Caki2 (cell line): ENCODE measurements around the gene GLCCI1. TPM values are rescaled to one million over a fixed set of nuclear protein-coding genes. Genes with fewer than 3 reads are reported as not detected.
"Not testable (repeated sequence)": the region's sequence is repeated elsewhere in the genome, so short reads cannot be mapped to it uniquely, and the experiment has no call there.

ENCODE experiments used
- DNase-seq: peaks from one replicate; pipeline ENCODE4 v3.0.0-alpha.2; 2015; ENCODE audit warnings: low read depth
- in situ Hi-C: cut with HindIII; loops from 2 replicates; pipeline ENCODE4 v1.10.0; 2016; ENCODE audit warnings: low sequenced_read_pairs, low pct_unique_long_range_greater_than_20kb, mixed read lengths
- total RNA-seq: library from RNA; depleted of rRNA; stranded (reverse); fragments of >200 nt; shearing (Covaris generic); gene quantifications from 2 replicates; pipeline ENCODE4 v1.2.3, GENCODE V29; 2014; ENCODE audit warnings: low replicate concordance

The GLCCI1 gene
- total RNA-seq, 1 experiment from 2014 or later = 11.7 TPM

- no peak for DNase-seq
- in situ Hi-C loops = no loop called here
These were observed 50.4 kb downstream of the GLCCI1 start for GRCh38 chr7:8018961-8019360.

DNA sequence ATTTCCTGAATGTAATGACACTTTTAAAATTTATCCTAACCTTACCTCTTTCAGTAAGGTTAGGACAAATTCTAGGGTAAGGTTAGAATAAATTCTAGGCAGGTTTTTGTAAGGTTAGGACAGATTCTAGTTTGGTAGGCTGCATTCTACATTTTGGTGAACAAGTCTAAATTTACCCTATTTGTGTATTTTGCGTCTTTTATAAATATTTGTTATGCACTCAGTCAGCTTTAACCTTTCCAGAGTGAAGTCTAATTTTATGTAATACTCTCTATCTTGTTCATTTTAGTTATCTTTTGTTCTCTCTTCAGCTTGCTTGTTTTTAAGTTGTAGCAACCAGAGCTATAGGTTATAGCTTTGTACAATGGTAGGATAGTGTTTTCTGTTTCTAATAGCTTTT lies 54.0 kb downstream of the GLCCI1 start:
- DNase-seq = no peak
- in situ Hi-C loops = no loop called here

- in situ Hi-C loops = no loop called here
These were observed 66.6 kb downstream of the GLCCI1 start for GRCh38 chr7:8035192-8035591.

DNA sequence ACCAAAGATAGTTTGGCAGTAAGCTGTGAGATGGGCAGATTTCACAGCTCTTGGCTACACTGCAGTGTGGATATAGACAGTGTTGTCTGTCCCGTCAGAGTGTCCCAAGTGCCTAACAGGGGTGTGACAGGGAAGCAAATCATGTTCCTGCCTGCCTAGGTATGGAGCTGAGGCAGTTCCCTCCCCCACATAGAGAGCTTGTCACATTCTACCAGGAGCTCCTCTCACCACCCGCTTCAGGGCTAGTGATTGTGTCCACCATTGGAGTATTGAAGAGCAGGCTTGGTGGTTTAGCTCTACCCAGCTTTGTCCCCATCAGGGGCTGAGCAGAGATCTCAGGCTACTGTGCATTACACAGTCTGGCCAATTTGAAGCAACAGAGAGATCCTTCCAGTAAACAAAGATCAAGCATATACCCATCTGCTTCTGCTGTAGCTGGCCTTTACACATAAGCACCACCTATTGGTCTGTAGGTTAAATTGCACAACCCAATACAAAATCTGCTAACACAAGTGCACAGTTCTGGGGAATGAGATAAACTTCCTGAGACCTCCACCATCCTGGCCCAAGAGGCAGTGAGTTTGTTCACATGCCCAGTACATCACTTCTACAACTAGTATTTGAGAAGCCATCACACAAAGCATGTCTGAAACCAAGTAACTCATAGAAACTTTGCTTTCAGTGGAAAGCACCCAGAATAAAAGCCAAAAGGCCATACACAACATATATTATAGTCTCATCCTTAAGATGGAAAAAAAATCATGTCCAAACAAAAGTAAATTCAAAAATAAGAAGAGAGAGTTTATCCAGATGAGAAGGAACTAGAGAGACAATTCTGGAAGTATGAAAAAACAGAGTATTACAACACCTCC lies 67.3 kb downstream of the GLCCI1 start:
- in situ Hi-C loops = no loop called here
- DNase-seq = no peak

More at GRCh38 chr7:8035192-8035591, 66.6 kb downstream of the GLCCI1 start:
- DNase-seq = no peak

GRCh38 chr7:8037151-8037550 lies 68.6 kb downstream of the GLCCI1 start:
- in situ Hi-C loops = no loop called here
- DNase-seq = no peak

- in situ Hi-C loops = no loop called here
- DNase-seq = no peak
These were observed 72.3 kb downstream of the GLCCI1 start for GRCh38 chr7:8040768-8041369.

DNA sequence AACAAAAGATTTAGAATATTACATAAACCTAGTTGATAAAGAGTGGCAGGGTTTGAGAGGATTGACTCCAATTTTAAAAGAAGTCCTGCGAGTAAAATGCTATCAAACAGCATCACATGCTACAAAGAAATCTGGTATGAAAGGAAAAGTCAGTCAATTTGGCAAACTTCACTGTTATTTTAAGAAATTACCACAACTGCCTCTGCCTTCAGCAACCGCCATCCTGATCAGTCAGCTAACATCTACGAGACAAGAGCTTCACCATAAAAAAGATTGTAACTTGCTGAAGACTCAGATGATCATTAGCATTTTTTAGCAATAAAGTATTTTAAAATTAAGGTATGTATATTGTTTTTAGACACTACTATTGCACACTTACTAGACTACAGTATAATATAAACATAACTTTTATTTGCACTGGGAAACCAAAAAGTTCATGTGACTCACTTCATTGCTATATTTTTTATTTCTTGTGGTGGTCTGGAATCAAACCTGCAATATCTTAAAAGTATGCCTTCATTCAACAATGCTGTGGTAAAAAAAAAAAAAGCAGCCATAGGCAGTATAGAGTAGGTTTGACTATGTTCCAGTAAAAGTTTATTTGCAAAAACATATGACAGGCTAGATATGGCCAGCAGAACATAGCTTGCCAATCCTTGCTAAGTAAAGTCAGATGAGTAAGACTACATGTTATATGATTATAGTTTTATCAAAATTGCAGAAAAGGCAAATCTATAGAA lies 74.4 kb downstream of the GLCCI1 start:
- in situ Hi-C loops = no loop called here
- DNase-seq = no peak

- in situ Hi-C loops = no loop called here
- no peak for DNase-seq
These were observed 76.3 kb downstream of the GLCCI1 start for GRCh38 chr7:8044761-8045430.

- in situ Hi-C loops, DNase-seq: not testable (repeated sequence)
These were observed 79.5 kb downstream of the GLCCI1 start for GRCh38 chr7:8048067-8048466.

DNA sequence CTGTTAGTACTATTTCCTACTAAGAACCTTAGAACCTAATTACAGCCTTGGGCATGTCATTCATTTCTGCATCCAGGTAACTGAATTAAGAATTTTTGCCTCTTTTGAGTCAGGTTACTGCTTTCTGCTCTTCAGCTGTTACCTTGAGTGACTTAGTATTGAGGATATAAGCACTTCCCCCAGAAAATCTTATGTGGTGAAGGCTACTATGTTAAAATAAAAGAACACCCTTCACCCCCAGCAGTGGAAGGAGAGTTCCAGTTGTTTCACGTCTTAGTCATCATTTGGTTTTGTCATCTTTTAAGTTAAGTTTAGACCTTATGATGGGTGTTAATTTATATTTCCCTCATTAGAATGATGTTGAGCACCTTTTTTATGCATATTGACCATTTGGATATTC lies 82.8 kb downstream of the GLCCI1 start:
- no peak for DNase-seq

GRCh38 chr7:8051998-8052397 lies 83.4 kb downstream of the GLCCI1 start:
- in situ Hi-C loops = no loop called here
- no peak for DNase-seq

More for the DNA sequence above, 82.8 kb downstream of the GLCCI1 start:
- in situ Hi-C loops = no loop called here

GRCh38 chr7:8052824-8053223 lies 84.2 kb downstream of the GLCCI1 start:
- in situ Hi-C loops = no loop called here

GRCh38 chr7:8056439-8056838 lies 87.8 kb downstream of the GLCCI1 start:
- DNase-seq = no peak
- in situ Hi-C loops = no loop called here

More at GRCh38 chr7:8052824-8053223, 84.2 kb downstream of the GLCCI1 start:
- no peak for DNase-seq

DNA sequence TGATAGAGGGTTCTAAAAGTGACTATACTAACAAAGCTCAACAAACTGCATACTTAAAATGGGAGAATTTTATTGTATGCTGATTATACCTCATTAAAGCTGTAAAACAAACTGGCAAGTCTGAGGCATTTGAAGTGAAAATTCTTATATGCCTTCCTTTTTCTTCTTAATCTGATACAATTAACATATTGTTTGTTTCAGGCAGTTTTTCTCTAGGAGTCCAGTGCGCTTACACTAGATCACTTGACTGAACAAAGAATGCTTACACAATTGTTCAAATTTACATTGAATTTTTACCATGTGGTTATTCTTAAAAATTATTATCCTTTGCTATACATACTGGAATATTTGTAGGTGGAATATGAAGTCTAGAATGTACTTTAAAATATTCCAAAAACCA lies 89.0 kb downstream of the GLCCI1 start:
- DNase-seq = no peak
- in situ Hi-C loops = no loop called here

DNA sequence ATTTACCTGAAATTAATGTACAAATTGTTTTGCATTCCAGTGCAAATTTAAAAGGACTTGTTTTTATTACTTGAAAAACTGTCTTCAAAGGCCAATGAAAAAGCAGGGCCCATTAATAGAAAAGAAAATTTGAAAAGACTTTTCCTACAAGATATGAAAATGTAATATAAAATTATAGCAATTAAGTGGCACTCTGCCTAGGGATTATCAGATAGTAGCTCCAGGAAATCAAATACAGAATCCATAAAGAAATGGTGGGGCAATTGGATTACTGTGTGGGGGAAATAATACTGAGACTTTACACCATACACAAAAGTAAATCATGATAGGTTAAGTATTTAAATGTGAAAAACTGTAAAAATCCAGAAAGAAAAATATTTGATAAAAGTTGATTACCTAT lies 89.7 kb downstream of the GLCCI1 start:
- in situ Hi-C loops = no loop called here
- DNase-seq = no peak

GRCh38 chr7:8058852-8059251 lies 90.3 kb downstream of the GLCCI1 start:
- in situ Hi-C loops = no loop called here

DNA sequence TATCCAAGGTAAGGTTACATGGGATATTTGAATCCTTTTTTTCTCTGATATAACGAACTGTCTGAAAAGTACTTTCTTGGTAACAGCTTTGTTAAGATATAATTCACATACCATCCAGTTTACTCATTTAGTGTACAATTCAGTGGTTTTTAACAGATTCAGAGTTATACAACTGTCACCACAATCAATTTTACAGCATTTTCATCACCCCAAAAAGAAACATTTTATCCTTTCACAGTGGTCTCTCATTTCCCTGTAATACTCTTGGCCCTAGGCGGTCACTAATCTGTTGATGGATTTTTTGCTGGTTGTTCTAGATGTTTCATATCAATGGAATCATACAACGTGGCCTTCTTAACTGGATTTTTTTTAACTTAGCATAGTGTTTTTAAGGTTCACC lies 91.6 kb downstream of the GLCCI1 start:
- no peak for DNase-seq
- in situ Hi-C loops = no loop called here

More at GRCh38 chr7:8058852-8059251, 90.3 kb downstream of the GLCCI1 start:
- DNase-seq = no peak

- in situ Hi-C loops = not testable (repeated sequence)
These were observed 94.7 kb downstream of the GLCCI1 start for GRCh38 chr7:8063300-8063699.

More at GRCh38 chr7:8063300-8063699, 94.7 kb downstream of the GLCCI1 start:
- DNase-seq = not testable (repeated sequence)
